Gastroesophageal sphincter (tissue), 4 donors: ENCODE data around the gene MED16. TPM values are rescaled to one million over a fixed set of nuclear protein-coding genes. Genes with fewer than 3 reads are reported as not detected.
"Not testable (repeated sequence)": the region's sequence is repeated elsewhere in the genome, so short reads cannot be mapped to it uniquely, and the experiment has no call there.

Experiments used
- ATAC-seq: fragments of 150-250 bp; one replicate; pipeline ENCODE4 v1.9.1; 2016; ENCODE audit warnings: mild to moderate bottlenecking, moderate library complexity
- H3K27ac ChIP-seq, 4 donors: fragments of 200-600 bp; sonication (generic) in 3 of 4; 1 replicate in 3 of 4; 2 replicates in 1 of 4; pipeline ENCODE4 v1.5.1; 2016 to 2019
- H3K27me3 ChIP-seq: fragments of 200-600 bp; sonication (generic); one replicate; pipeline ENCODE4 v1.5.1; 2019
- H3K36me3 ChIP-seq, 2 donors: fragments of 200-600 bp; sonication (generic); one replicate each; pipeline ENCODE4 v1.5.1; 2019; ENCODE audit warnings: control low read depth in 1 of 2
- H3K4me1 ChIP-seq, 3 donors: fragments of 200-600 bp; sonication (generic); 1 replicate in 2 of 3; 2 replicates in 1 of 3; pipeline ENCODE4 v1.5.1; 2016 to 2019; ENCODE audit warnings: control low read depth in 2 of 3
- H3K4me3 ChIP-seq, 2 donors: fragments of 200-600 bp; sonication (generic); one replicate each; pipeline ENCODE4 v1.5.1; 2019; ENCODE audit warnings: mild to moderate bottlenecking in 1 of 2, moderate library complexity in 1 of 2
- H3K9me3 ChIP-seq, 3 donors: fragments of 200-600 bp; sonication (generic); one replicate each; pipeline ENCODE4 v1.5.1; 2017 to 2019; ENCODE audit warnings: control low read depth in 2 of 3
- EP300 ChIP-seq: sonication (generic); formaldehyde crosslinking; IDR thresholded peaks from one replicate; pipeline ENCODE4 v1.6.1; 2017; ENCODE audit warnings: antibody characterized with exemption, mild to moderate bottlenecking
- POLR2A ChIP-seq, 2 donors: fragments of 450-650 bp; IDR thresholded peaks; one replicate each; pipeline ENCODE4 v1.6.1; 2017; ENCODE audit warnings: antibody characterized with exemption in 2 of 2, mild to moderate bottlenecking in 2 of 2, moderate library complexity in 1 of 2
- POLR2AphosphoS5 ChIP-seq: sonication (generic); formaldehyde crosslinking; IDR thresholded peaks from one replicate; pipeline ENCODE4 v1.6.1; 2017; ENCODE audit warnings: antibody characterized with exemption
- WGBS, 2 donors: methylation state at CpG; one replicate each; pipeline ENCODE4 v1.1.5; 2018; ENCODE audit warnings: low coverage in 1 of 2; 5-methylcytosine and 5-hydroxymethylcytosine counted together
- total RNA-seq, 4 donors: library from RNA; depleted of rRNA; stranded (reverse); fragments of >200 nt; gene quantifications; one replicate each; pipeline ENCODE4 v1.1.0, GENCODE V29; 2016
- TF ChIP-seq, protein P1 (sequence below), 4 experiments: fragments of 200-600 bp in 2 of 4; fragments of 450-650 bp in 2 of 4; sonication (generic) in 1 of 4; IDR thresholded peaks; one replicate each; pipeline ENCODE4 v1.5.1; 2017 to 2019; ENCODE audit warnings: antibody characterized with exemption in 4 of 4, mild to moderate bottlenecking in 2 of 4, moderate library complexity in 2 of 4

MED16 gene
- total RNA-seq, 4 donors from 2014 or later, result 20.2 to 40.3 (median 28.1) TPM

DNA sequence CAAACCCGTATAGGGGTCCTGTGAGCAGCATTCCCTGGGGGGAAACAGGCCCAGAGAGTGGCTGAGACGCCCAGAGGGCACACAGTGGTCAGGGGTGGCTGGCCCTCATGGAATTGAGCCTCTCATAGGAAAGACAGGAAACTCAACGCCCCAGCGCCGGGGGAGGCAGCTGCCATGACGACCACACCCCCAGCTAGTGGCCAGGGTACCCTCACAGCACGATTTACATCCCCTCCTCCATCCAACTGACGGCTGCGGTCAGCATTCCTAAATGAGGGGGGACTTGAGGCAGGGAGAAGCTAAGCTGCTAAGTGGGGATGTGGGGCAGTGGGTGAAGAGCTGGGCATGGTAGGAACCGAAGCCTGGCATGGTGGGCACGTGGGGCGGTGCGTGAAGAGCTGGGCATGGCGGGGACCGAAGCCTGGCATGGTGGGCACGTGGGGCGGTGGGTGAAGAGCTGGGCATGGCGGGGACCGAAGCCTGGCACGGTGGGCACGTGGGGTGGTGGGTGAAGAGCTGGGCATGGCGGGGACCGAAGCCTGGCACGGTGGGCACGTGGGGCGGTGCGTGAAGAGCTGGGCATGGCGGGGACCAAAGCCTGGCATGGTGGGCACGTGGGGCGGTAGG, 10.0 kb downstream of the MED16 start:
- peaks cover 0 to 99% of the 10 kb centered on the region in 2 donors for H3K36me3 ChIP-seq
- no peak overlapping the region for H3K4me3 ChIP-seq
- no peaks in the 10 kb centered on the region for H3K4me1 ChIP-seq
- TF ChIP-seq EP300, result no peak
- TF ChIP-seq, protein P1, sequence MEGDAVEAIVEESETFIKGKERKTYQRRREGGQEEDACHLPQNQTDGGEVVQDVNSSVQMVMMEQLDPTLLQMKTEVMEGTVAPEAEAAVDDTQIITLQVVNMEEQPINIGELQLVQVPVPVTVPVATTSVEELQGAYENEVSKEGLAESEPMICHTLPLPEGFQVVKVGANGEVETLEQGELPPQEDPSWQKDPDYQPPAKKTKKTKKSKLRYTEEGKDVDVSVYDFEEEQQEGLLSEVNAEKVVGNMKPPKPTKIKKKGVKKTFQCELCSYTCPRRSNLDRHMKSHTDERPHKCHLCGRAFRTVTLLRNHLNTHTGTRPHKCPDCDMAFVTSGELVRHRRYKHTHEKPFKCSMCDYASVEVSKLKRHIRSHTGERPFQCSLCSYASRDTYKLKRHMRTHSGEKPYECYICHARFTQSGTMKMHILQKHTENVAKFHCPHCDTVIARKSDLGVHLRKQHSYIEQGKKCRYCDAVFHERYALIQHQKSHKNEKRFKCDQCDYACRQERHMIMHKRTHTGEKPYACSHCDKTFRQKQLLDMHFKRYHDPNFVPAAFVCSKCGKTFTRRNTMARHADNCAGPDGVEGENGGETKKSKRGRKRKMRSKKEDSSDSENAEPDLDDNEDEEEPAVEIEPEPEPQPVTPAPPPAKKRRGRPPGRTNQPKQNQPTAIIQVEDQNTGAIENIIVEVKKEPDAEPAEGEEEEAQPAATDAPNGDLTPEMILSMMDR (IDR thresholded peaks at IDR 0.05), result no peak
- no peak for TF ChIP-seq POLR2AphosphoS5
- H3K9me3 ChIP-seq, result no peaks in the 10 kb centered on the region
- WGBS, 2 donors, result 65 to 88% methylated on average over 2 to 16 of the region's 30 CpGs
- no peak overlapping the region for H3K27ac ChIP-seq
- ATAC-seq, result no peak
- no peaks in the 10 kb centered on the region for H3K27me3 ChIP-seq

DNA sequence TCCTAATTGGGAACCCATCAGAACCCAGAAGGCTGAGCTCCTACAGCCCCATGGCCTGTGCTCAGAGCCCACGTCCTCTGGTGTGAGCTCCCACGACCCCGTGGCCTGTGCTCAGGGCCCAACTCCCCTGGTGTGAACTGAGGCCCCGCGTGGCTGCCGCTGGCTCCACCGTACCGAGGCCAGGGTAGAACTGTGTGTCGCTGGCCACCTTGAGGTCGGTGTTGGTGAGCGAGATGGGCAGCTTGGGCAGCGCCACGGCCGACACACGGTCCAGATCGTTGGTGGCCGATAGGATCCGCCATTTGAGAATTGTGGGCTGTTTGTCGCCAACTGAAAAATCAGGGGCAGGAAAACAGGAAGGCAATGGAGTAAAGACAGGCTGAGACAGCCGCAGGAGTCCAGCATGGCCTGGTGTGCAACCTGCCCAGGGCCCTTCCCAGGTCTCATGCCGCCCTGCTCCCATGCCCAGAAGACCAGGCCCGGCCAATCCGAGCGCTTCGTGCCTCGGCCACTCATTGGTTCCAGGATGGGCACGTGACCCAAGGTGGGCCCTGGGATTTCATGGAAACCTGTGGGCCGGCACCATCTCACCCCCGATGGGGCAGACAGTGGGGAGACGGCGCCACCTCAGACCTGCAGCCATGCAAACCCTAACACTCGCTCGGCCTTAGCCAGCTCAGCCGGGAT, 11.5 kb downstream of the MED16 start:
- Histone ChIP-seq H3K4me1 (no peaks in the 10 kb centered on the region), H3K9me3 (no peaks in the 10 kb centered on the region), H3K27ac (no peak overlapping the region), H3K27me3 (no peaks in the 10 kb centered on the region), H3K36me3 (peaks cover 0 to 96% of the 10 kb centered on the region in 2 donors), H3K4me3 (no peak overlapping the region)
- no peak for ATAC-seq
- no peak for TF ChIP-seq EP300
- TF ChIP-seq, protein P1 (IDR thresholded peaks at IDR 0.05), result no peak
- 90% methylated on average over 9 of the region's 34 CpGs; no CpG with 5 or more reads in 1 of the 2 donors for WGBS, 2 donors

- H3K4me1 ChIP-seq, result no peaks in the 10 kb centered on the region
- TF ChIP-seq EP300 (no peak), POLR2A (IDR thresholded peaks at IDR 0.05) (no peak), POLR2AphosphoS5 (no peak)
- TF ChIP-seq, protein P1 (IDR thresholded peaks at IDR 0.05), result no peak
- no peak overlapping the region for H3K27ac ChIP-seq
- H3K9me3 ChIP-seq, result no peaks in the 10 kb centered on the region
- no peak for ATAC-seq
- H3K4me3 ChIP-seq, result no peak overlapping the region
- no peaks in the 10 kb centered on the region for H3K27me3 ChIP-seq
- 60% methylated on average over 1 of the region's 37 CpGs; no CpG with 5 or more reads in 1 of the 2 donors for WGBS, 2 donors
- peaks cover 0 to 96% of the 10 kb centered on the region in 2 donors for H3K36me3 ChIP-seq
Observed at GRCh38 chr19:879711-880438, 13.1 kb downstream of the MED16 start.

DNA sequence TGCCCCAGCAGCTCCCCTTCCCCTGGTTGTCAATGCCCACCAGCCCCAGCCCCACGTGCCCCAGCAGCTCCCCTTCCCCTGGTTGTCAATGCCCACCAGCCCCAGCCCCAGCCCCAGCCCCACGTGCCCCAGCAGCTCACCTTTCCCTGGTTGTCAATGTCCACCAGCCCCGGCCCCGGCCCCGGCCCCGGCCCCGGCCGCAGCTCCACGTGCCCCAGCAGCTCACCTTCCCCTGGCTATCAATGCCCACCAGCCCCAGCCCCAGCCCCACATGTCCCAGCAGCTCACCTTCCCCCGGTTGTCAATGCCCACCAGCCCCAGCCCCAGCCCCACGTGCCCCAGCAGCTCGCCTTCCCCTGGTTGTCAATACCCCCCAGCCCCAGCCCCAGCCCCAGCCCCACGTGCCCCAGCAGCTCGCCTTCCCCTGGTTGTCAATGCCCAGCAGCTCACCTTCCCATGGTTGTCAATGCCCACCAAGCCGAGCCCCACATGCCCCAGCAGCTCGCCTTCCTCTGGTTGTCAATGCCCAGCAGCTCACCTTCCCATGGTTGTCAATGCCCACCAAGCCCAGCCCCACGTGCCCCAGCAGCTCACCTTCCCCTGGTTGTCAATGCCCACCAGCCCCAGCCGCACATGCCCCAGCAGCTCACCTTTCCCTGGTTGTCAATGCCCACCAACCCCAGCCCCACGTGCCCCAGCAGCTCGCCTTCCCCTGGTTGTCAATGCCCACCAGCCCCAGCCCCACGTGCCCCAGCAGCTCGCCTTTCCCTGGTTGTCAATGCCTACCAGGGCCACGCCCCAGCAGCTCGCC, 14.0 kb downstream of the MED16 start:
- not testable (repeated sequence) for H3K27me3 ChIP-seq, H3K27ac ChIP-seq, H3K4me3 ChIP-seq, ATAC-seq, H3K9me3 ChIP-seq, H3K4me1 ChIP-seq
- peaks cover 0 to 96% of the 10 kb centered on the region in 2 donors for H3K36me3 ChIP-seq
- WGBS, 2 donors, result 79 to 86% methylated on average over 2 to 6 of the region's 24 CpGs

- not testable (repeated sequence) for H3K4me3 ChIP-seq, H3K9me3 ChIP-seq, H3K4me1 ChIP-seq, H3K27me3 ChIP-seq, ATAC-seq, H3K27ac ChIP-seq
- no CpG with 5 or more reads among the region's 23 CpGs for WGBS, 2 donors
- H3K36me3 ChIP-seq, result peaks cover 0 to 96% of the 10 kb centered on the region in 2 donors
Observed at GRCh38 chr19:877992-878660, 14.9 kb downstream of the MED16 start.
